GM21576 (cell line): ENCODE measurements around the gene DCC.

ENCODE experiments used
- ATAC-seq: cut with Tn5 transposase; IDR thresholded peaks from one replicate; pipeline ENCODE4 v1.9.1; 2021; ENCODE audit warnings: mild to moderate bottlenecking, moderate library complexity; ENCODE audit not compliant: unreplicated experiment

DCC gene

DNA sequence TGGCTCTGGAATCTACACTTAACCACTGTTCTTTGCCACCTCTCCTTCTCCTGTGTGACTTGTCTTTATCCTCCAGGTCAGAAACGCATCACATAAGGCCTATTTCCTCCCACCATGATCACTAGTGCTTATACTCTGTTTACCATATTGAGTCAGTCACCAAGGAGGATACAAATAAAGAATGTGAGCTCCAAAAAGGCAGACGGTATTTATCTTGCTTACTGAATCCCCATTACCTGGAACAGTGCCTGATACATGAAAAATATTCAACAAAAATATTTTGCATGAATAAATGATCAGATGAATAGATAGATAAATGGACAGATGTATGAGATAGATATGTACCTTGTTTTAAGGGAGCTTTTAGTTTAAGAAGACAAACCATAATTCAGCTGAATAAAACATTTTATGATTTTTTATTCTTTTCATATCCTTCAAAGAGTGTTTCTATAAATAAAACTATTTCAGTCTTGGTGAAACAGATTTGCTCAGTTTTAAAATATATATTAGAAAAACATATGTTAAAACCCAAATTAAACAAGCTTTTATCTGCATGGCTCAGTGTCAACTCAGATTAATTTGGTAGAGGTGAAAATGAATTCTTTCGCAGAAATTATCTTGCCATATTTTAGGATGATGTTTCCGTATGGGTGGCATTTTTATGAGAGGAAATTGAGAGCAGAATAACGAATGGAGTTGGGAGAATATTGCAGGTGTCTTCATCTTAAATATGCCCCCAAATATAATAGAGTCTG, 799.9 kb downstream of the DCC start:
- no peak for ATAC-seq

GRCh38 chr18:53142005-53142404, 802.0 kb downstream of the DCC start:
- ATAC-seq: no peak

GRCh38 chr18:53147472-53147871, 807.5 kb downstream of the DCC start:
- no peak for ATAC-seq

GRCh38 chr18:53148123-53148522, 808.1 kb downstream of the DCC start:
- no peak for ATAC-seq

GRCh38 chr18:53152476-53152875, 812.5 kb downstream of the DCC start:
- ATAC-seq: no peak

DNA sequence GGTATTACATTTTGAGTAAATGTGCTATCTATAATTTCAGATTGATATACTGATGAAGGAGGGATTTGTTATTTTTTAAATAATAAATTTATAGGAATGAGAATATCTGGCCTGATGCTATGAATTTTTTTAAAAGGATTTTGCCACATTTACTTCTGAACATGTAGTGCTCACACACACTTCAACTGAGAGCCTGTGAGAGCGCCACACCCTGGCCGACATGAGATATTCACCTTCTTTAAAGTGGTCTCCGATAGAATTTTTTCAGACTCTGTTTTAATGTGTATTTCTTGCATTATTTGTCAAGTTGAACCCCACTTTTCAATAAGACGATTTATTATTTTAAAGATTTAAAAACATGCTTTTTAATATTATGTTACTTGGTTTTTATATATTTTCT, 813.3 kb downstream of the DCC start:
- no peak for ATAC-seq

GRCh38 chr18:53153800-53154199, 813.8 kb downstream of the DCC start:
- ATAC-seq: no peak

DNA sequence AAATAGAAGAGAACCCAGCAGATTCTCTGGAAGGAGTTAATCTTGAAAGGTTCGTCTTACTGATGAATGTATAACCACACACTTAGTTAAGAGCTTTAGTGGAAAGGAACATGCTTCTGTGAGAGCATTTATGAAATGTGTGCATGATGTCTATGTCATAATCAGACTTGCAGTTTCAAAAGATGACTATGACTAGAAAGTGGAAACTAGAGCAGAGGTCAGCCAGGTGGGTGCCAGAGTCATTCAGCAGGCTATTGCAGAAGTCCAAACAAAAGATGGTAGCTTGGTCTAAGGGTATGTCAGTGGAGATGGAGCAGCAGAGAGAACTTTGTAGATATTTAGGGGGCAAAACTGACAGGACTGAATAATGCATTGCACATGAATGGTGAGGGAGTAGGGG, 825.8 kb downstream of the DCC start:
- no peak for ATAC-seq

- no peak for ATAC-seq
Measured at GRCh38 chr18:53169346-53169745, 829.3 kb downstream of the DCC start.

DNA sequence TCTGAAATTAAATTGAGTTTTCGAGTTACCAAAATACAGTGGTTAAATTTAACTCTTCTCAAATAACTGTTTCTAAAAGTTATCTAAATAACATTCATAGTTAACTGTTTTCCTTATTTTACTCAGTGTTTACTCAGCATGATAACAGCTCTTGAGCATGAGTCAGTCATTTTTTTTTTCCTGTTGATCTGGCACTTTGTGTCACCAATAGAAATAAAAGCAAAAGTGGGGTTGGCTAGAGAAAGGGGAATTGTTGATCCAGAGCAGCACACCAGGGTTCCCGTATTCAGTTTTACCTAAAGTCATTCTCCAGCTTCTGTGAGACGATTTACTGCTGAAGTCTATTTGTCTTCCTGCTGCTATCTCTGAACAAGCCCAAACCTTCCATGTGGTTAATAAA, 851.6 kb downstream of the DCC start:
- no peak for ATAC-seq

DNA sequence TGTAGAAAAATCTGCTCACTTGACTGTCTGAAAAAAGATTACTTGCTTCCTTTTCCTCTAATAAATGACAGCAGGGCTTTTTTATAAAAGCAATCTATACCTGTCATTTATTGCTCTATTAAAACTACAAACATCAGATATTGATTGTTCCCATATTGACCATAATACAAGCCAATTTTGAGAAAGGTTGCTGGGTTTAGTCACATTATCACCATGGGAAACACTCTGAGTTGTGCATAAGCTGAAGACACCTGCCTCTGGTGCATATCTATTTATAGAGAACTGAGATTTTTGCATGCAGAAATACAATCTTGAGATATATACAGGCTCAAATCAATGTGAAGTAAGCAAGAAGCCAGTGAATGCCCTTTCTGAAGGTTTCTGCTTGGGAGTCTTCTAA, 853.9 kb downstream of the DCC start:
- ATAC-seq: no peak

DNA sequence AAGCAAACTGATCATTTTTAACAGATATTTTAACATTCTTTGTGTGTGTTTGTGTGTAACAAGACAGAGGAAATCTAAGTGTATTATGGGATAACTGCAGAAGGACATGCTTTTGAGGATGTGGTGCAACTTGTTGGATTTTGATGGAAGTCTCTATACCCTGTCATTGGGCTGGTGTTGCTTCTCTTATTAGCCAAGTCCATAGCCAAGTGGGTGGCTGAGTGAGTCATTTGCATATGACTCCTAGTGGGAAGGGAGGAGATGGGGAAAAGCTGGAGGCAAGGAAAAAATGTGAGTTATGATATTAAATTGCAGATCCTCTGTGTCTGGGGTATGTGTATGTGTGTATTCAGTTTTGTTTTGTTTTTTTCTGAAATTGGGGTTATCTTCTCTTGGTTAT, 879.9 kb downstream of the DCC start:
- no peak for ATAC-seq

- ATAC-seq: no peak
Measured at GRCh38 chr18:53224128-53224778, 884.3 kb downstream of the DCC start.

DNA sequence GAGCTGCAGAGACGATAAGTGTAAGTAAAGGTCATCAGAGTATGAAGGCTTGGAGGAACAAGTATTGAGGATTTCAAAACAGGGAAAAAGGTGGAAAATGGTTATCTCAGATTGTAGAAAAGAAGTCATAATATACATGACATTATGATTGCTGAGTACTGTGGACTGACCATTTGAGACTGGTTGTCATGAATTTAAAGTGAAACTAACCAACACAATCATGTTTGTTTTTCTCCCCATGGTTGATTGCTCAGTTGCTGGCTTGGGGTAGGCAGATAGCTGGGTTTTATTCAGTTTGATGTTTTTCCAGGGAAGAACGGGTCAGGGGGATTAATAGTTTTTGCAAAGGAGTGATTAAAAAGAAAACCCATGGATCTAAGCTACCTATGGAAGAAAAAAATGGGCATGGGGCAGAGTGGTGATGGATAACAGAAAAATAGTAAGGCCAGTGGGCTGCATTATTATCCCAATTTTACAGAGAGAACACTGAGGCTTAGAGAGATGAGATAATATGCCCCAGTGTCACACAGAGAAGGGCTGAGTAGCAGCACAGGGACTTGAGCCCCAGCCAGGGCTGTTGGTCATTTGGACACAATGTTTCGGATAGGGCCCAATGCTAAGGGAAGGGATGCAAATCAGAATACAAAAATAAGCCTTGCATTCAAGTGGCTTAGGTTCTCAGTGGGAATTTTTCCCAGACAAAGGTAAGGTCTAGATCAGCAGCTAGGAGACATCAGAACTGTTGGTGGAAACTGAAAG, 885.7 kb downstream of the DCC start:
- ATAC-seq: no peak

DNA sequence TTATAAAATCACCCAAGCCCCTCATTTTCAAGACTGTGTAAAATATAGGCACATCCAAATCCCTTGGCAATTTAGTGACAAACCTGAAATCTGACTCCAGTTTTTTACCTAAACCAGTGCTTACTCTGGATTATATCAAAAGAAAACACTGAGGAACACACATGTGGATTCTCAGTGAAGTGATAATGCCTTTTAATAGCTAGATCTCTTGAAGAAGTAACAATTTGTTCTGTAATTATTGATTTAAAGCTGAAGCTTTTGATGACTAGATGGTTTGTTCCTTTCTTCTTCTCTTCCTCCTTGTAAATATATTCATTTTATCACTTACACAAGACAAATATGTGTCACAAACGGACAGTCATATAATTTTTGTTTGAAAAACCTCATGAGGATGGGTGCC, 894.6 kb downstream of the DCC start:
- ATAC-seq: no peak

DNA sequence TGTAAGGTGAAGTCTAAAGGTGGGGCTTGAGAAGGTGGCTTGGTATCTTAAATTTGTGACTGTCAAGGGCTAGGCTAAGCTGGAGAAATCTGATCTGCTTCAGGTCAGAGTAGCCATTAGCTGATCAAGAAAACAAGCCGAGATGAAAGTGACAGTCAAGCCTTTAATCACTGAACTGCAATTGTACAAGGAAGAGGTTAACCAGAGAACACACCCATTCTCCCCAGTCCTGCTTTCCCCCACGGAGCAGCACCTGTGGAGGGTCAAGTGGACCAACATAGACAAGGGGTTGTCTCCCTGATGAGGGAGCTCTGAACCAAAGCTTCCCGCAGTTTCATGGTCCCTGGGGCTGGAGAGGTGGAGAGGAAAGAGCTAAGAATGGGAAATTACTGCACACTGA, 901.2 kb downstream of the DCC start:
- ATAC-seq: no peak

DNA sequence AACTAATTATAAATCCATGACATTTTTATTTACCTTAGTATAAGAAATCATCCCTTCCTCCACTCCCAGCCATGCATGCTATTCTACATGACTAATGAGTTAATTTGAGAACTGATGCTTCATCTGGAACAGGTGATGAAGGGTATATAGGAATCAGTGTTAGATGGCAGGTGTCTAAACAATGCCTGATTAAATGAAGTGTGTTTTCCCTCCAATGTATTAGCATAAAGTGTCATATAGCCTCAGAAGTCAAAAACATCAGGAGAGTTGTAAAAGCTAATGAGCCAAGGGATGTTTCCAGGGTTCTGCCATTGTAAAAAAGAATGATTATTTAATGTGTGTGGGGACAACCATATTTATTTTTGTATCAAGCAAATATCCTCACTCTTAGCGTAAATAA, 913.8 kb downstream of the DCC start:
- ATAC-seq: no peak

GRCh38 chr18:53254265-53254664, 914.3 kb downstream of the DCC start:
- no peak for ATAC-seq

- no peak for ATAC-seq
Measured at GRCh38 chr18:53261241-53261640, 921.2 kb downstream of the DCC start.

DNA sequence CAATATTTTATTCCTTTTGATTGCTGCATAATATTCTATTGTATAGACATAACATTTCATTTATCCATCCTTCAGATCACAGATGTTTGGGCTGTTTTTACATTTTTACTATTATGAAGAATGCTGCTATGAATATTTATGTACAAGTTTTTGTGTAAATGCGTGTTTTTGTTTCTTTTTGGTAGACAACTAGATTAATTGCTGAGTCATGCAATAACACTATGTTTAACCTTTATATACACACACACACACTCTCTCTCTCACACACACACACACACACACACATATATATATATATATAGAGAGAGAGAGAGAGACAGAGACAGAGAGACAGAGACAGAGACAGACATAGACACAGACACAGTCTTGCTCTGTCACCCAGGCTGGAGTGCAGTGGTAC, 926.9 kb downstream of the DCC start:
- no peak for ATAC-seq

DNA sequence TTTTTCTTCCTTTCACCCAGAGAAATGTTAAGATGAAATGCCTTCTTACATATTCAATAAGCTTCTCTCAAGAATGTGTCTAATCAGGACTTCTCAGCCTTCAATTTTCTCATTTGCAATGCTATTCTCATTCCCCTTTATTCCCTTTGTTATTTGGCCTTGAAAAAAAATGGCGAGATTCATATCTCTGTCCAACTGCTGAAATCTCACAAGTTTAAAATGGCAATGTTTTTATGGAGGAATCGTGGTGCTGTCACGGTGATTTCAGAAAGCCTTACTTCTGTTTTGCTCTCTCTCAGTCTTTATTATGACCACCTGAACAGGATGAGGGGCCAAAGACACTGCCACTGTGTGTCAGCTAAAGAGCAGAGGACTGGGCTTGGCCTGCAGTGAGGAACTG, 928.5 kb downstream of the DCC start:
- no peak for ATAC-seq

GRCh38 chr18:53281406-53281805, 941.4 kb downstream of the DCC start:
- no peak for ATAC-seq
